HEK293 (cell line): Measurements from ENCODE around the gene OR8H3.

ENCODE experiments used
- CTCF ChIA-PET: fragments of 350-600 bp; formaldehyde crosslinking; extraction: SDS; loops from one replicate; lab custom pipeline; 2021; ENCODE audit warnings: antibody characterized with exemption; lab: Yijun Ruan, JAX
- POLR2A ChIA-PET: fragments of 300-600 bp; formaldehyde crosslinking; extraction: SDS; loops from one replicate; lab custom pipeline; 2020; ENCODE audit warnings: antibody characterized with exemption, inconsistent platforms; lab: Yijun Ruan, JAX
- H3K27ac ChIP-seq: fragments of 200-500 bp; sonication (Bioruptor generic); 2 replicates; pipeline ENCODE4 v1.5.1; 2014; ENCODE audit warnings: low read depth, low read length, control low read depth, inconsistent platforms; ENCODE audit errors: extremely low read depth
- H3K36me3 ChIP-seq, 2 experiments: fragments of 200-500 bp in 1 of 2; sonication (Bioruptor generic) in 1 of 2; 1 replicate in 1 of 2; 2 replicates in 1 of 2; pipeline ENCODE4 v1.5.1; 2014 to 2017; ENCODE audit warnings: inconsistent platforms in 2 of 2, low read length in 2 of 2; ENCODE audit not compliant: control insufficient read depth in 2 of 2, insufficient read depth in 1 of 2
- H3K4me1 ChIP-seq: fragments of 200-500 bp; sonication (Bioruptor generic); 2 replicates; pipeline ENCODE4 v1.5.1; 2014; ENCODE audit warnings: mild to moderate bottlenecking, low read length, inconsistent platforms; ENCODE audit not compliant: control insufficient read depth, insufficient read depth
- H3K4me3 ChIP-seq: 2 replicates; pipeline ENCODE4 v1.5.1; 2011; ENCODE audit warnings: low read depth, mild to moderate bottlenecking, control low read depth, low read length, moderate library complexity
- H3K9me3 ChIP-seq: fragments of 200-500 bp; sonication (Bioruptor generic); 2 replicates; pipeline ENCODE4 v1.5.1; 2014; ENCODE audit warnings: low read depth, low read length, inconsistent platforms; ENCODE audit not compliant: control insufficient read depth, insufficient read depth
- MEIS1 ChIP-seq: sonication (generic); formaldehyde crosslinking; IDR thresholded peaks from 2 replicates; pipeline ENCODE4 v1.8.1; 2022; ENCODE audit warnings: missing genetic modification reagents, mild to moderate bottlenecking, borderline replicate concordance
- MYNN ChIP-seq: fragments of 450-650 bp; formaldehyde crosslinking; IDR thresholded peaks from 2 replicates; pipeline ENCODE4 v1.5.1; 2016; ENCODE audit warnings: missing biosample characterization, missing genetic modification characterization, borderline replicate concordance
- RBAK ChIP-seq: fragments of 450-650 bp; formaldehyde crosslinking; IDR thresholded peaks from 2 replicates; pipeline ENCODE4 v1.5.1; 2016; ENCODE audit warnings: missing biosample characterization, missing genetic modification characterization
- ZBTB48 ChIP-seq: fragments of 450-650 bp; formaldehyde crosslinking; IDR thresholded peaks from 2 replicates; pipeline ENCODE4 v1.5.1; 2016; ENCODE audit warnings: missing biosample characterization, missing genetic modification characterization
- ZFP41 ChIP-seq: fragments of 450-650 bp; formaldehyde crosslinking; IDR thresholded peaks from 2 replicates; pipeline ENCODE4 v1.5.1; 2016; ENCODE audit warnings: missing biosample characterization, missing genetic modification characterization, borderline replicate concordance
- ZIC2 ChIP-seq: fragments of 450-650 bp; formaldehyde crosslinking; IDR thresholded peaks from 2 replicates; pipeline ENCODE4 v1.5.1; 2016; ENCODE audit warnings: missing biosample characterization, missing genetic modification characterization
- ZNF133 ChIP-seq: fragments of 450-650 bp; formaldehyde crosslinking; IDR thresholded peaks from 2 replicates; pipeline ENCODE4 v1.5.1; 2016; ENCODE audit warnings: missing biosample characterization, missing genetic modification characterization
- ZNF155 ChIP-seq: fragments of 450-650 bp; formaldehyde crosslinking; IDR thresholded peaks from 2 replicates; pipeline ENCODE4 v1.5.1; 2016; ENCODE audit warnings: missing biosample characterization, missing genetic modification characterization
- ZNF16 ChIP-seq: fragments of 450-650 bp; formaldehyde crosslinking; IDR thresholded peaks from 2 replicates; pipeline ENCODE4 v1.5.1; 2016; ENCODE audit warnings: low read depth, missing biosample characterization, missing genetic modification characterization
- ZNF211 ChIP-seq: fragments of 450-650 bp; formaldehyde crosslinking; IDR thresholded peaks from 2 replicates; pipeline ENCODE4 v1.5.1; 2016; ENCODE audit warnings: low read depth, missing biosample characterization, missing genetic modification characterization
- ZNF24 ChIP-seq: fragments of 450-650 bp; formaldehyde crosslinking; IDR thresholded peaks from 2 replicates; pipeline ENCODE4 v1.5.1; 2016; ENCODE audit warnings: missing biosample characterization, missing genetic modification characterization
- ZNF274 ChIP-seq, 2 experiments: fragments of 200-500 bp in 1 of 2; fragments of 450-650 bp in 1 of 2; sonication (Bioruptor generic) in 1 of 2; formaldehyde crosslinking in 1 of 2; IDR thresholded peaks; 2 replicates each; pipeline versions ENCODE4 v1.5.1 to v1.6.1; 2014 to 2016; ENCODE audit warnings: borderline replicate concordance in 1 of 2, inconsistent platforms in 1 of 2, low read length in 1 of 2, missing biosample characterization in 1 of 2, missing genetic modification characterization in 1 of 2
- ZNF391 ChIP-seq: fragments of 450-650 bp; formaldehyde crosslinking; IDR thresholded peaks from 2 replicates; pipeline ENCODE4 v1.5.1; 2016; ENCODE audit warnings: low read depth, missing biosample characterization, missing genetic modification characterization, borderline replicate concordance
- ZNF426 ChIP-seq: fragments of 450-650 bp; formaldehyde crosslinking; IDR thresholded peaks from 2 replicates; pipeline ENCODE4 v1.5.1; 2017; ENCODE audit warnings: missing biosample characterization, missing genetic modification characterization, mild to moderate bottlenecking, inconsistent platforms, moderate library complexity
- ZNF548 ChIP-seq: fragments of 450-650 bp; formaldehyde crosslinking; IDR thresholded peaks from 2 replicates; pipeline ENCODE4 v1.5.1; 2016; ENCODE audit warnings: missing biosample characterization, missing genetic modification characterization
- ZNF596 ChIP-seq: fragments of 450-650 bp; IDR thresholded peaks from 2 replicates; pipeline ENCODE4 v1.5.0; 2018; ENCODE audit warnings: missing biosample characterization, mild to moderate bottlenecking, missing genetic modification characterization, moderate library complexity
- ZNF624 ChIP-seq: fragments of 450-650 bp; formaldehyde crosslinking; IDR thresholded peaks from 2 replicates; pipeline ENCODE4 v1.5.1; 2017; ENCODE audit warnings: missing biosample characterization, missing genetic modification characterization
- ZNF654 ChIP-seq: fragments of 450-650 bp; formaldehyde crosslinking; IDR thresholded peaks from 2 replicates; pipeline ENCODE4 v1.5.1; 2016; ENCODE audit warnings: low read depth, missing biosample characterization, missing genetic modification characterization
- ZNF660 ChIP-seq: fragments of 450-650 bp; IDR thresholded peaks from 2 replicates; pipeline ENCODE4 v1.5.1; 2018; ENCODE audit warnings: missing biosample characterization, mild to moderate bottlenecking, missing genetic modification characterization
- ZNF670 ChIP-seq: fragments of 450-650 bp; formaldehyde crosslinking; IDR thresholded peaks from 2 replicates; pipeline ENCODE4 v1.5.1; 2016; ENCODE audit warnings: missing biosample characterization, missing genetic modification characterization, low read depth
- ZNF701 ChIP-seq: fragments of 450-650 bp; formaldehyde crosslinking; IDR thresholded peaks from 2 replicates; pipeline ENCODE4 v1.5.1; 2016; ENCODE audit warnings: missing biosample characterization, missing genetic modification characterization
- ZNF707 ChIP-seq: fragments of 450-650 bp; formaldehyde crosslinking; IDR thresholded peaks from 2 replicates; pipeline ENCODE4 v1.5.1; 2016; ENCODE audit warnings: missing biosample characterization, missing genetic modification characterization
- ZNF843 ChIP-seq: fragments of 450-650 bp; formaldehyde crosslinking; IDR thresholded peaks from 2 replicates; pipeline ENCODE4 v1.5.1; 2016; ENCODE audit warnings: missing biosample characterization, missing genetic modification characterization
- TF ChIP-seq, protein P1 (sequence below): fragments of 450-650 bp; formaldehyde crosslinking; IDR thresholded peaks from 2 replicates; pipeline ENCODE4 v1.5.1; 2016; ENCODE audit warnings: missing biosample characterization, missing genetic modification characterization
- TF ChIP-seq, protein P2 (sequence below): fragments of 450-650 bp; formaldehyde crosslinking; IDR thresholded peaks from 2 replicates; pipeline ENCODE4 v1.5.1; 2017; ENCODE audit warnings: missing biosample characterization, missing genetic modification characterization
- TF ChIP-seq, protein P3 (sequence below): fragments of 450-650 bp; formaldehyde crosslinking; IDR thresholded peaks from 2 replicates; pipeline ENCODE4 v1.5.1; 2017; ENCODE audit warnings: missing biosample characterization, missing genetic modification characterization
- TF ChIP-seq, protein P4 (sequence below): fragments of 450-650 bp; formaldehyde crosslinking; conservative IDR thresholded peaks from 2 replicates; pipeline ENCODE4 v1.5.1; 2016; ENCODE audit warnings: low read depth, missing biosample characterization, missing genetic modification characterization

OR8H3 gene

DNA sequence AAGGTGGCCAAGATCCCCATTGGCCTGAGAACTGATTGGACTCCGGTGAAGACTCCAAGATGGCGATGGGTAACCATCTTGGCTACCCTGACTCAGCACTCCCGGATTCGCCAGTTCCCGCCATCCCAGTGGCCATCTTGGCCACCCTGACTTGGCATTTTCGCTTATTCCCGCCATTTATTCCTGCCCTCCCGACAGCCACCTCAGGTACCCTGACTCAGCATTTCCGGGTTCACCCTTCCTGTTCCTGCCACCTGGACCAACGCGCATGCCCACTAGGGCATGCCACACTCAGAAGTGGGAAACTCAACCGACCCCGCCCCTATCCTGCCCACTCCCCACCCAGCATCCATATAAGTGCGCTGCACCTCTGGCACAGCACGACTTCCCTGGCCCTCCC lies 30.2 kb downstream of the OR8H3 start:
- no peak for TF ChIP-seq ZNF654 (tag by site-specific recombination)
- TF ChIP-seq ZNF707: no peak
- TF ChIP-seq ZNF670 (tag by site-specific recombination): no peak
- TF ChIP-seq ZNF701 (tag by site-specific recombination): no peak
- no peak for TF ChIP-seq ZNF211 (tag by site-specific recombination)
- TF ChIP-seq, protein P1, sequence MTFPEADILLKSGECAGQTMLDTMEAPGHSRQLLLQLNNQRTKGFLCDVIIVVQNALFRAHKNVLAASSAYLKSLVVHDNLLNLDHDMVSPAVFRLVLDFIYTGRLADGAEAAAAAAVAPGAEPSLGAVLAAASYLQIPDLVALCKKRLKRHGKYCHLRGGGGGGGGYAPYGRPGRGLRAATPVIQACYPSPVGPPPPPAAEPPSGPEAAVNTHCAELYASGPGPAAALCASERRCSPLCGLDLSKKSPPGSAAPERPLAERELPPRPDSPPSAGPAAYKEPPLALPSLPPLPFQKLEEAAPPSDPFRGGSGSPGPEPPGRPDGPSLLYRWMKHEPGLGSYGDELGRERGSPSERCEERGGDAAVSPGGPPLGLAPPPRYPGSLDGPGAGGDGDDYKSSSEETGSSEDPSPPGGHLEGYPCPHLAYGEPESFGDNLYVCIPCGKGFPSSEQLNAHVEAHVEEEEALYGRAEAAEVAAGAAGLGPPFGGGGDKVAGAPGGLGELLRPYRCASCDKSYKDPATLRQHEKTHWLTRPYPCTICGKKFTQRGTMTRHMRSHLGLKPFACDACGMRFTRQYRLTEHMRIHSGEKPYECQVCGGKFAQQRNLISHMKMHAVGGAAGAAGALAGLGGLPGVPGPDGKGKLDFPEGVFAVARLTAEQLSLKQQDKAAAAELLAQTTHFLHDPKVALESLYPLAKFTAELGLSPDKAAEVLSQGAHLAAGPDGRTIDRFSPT: no peak
- TF ChIP-seq ZNF660 (tag by site-specific recombination): no peak
- no peak for TF ChIP-seq ZNF274 (IDR thresholded peaks at IDR 0.05; ENCODE audit: low read length)
- no peak for TF ChIP-seq ZNF274 (tag by site-specific recombination; IDR thresholded peaks at IDR 0.05; ENCODE audit: borderline replicate concordance)
- TF ChIP-seq, all 188 proteins: peak for 0
- Histone ChIP-seq H3K27ac (no peak overlapping the region), H3K36me3 (no peaks in the 10 kb centered on the region), H3K4me3 (no peak overlapping the region), H3K4me1 (no peaks in the 10 kb centered on the region), H3K9me3 (no peaks in the 10 kb centered on the region)
- ChIA-PET POLR2A (no interaction called here), CTCF (no interaction called here)

DNA sequence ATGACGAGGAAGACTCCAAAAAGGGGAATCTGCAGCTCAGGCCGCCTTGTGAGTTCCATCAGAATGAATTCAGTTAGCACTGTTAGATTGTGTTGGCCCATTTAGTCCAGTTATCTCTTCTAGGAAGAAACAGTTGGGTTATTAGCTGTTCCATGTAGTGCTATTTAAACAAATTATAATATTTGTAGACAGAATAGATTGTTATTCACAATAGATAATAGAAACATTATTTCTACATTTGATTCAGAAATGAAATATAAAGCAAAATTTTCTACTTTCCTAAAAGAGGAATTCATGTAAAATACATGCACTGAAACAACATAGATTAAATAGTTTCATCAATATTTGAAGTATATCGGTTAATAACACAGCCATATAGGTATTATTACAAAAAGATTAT lies 38.0 kb downstream of the OR8H3 start, which contains the start of gene OR8K5:
TSS of gene OR8K5 (minus strand) at position 101 of the 400 bp plus-strand sequence. CDS start at position 101, 0 bp downstream.
- Histone ChIP-seq H3K4me3 (no peak within 1 kb of the TSS), H3K27ac (no peak within 1 kb of the TSS), H3K36me3 (no peaks in the 10 kb centered on the region), H3K9me3 (no peaks in the 10 kb centered on the region), H3K4me1 (no peaks in the 10 kb centered on the region)
- POLR2A ChIA-PET: no interaction called here
- TF ChIP-seq ZNF16 (no peak), ZNF596 (tag by site-specific recombination) (no peak), ZFP41 (tag by site-specific recombination) (no peak), ZBTB48 (tag by site-specific recombination) (no peak), ZNF426 (tag by site-specific recombination) (no peak), ZIC2 (tag by site-specific recombination) (no peak), ZNF548 (tag by site-specific recombination) (no peak), ZNF391 (tag by site-specific recombination) (no peak), RBAK (no peak), ZNF843 (tag by site-specific recombination) (no peak), MEIS1 (no peak), ZNF624 (tag by site-specific recombination) (no peak), MYNN (no peak), ZNF155 (tag by site-specific recombination) (no peak), ZNF24 (no peak), ZNF133 (tag by site-specific recombination) (no peak)
- TF ChIP-seq, protein P2, sequence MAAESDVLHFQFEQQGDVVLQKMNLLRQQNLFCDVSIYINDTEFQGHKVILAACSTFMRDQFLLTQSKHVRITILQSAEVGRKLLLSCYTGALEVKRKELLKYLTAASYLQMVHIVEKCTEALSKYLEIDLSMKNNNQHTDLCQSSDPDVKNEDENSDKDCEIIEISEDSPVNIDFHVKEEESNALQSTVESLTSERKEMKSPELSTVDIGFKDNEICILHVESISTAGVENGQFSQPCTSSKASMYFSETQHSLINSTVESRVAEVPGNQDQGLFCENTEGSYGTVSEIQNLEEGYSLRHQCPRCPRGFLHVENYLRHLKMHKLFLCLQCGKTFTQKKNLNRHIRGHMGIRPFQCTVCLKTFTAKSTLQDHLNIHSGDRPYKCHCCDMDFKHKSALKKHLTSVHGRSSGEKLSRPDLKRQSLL: no peak
- TF ChIP-seq, protein P3, sequence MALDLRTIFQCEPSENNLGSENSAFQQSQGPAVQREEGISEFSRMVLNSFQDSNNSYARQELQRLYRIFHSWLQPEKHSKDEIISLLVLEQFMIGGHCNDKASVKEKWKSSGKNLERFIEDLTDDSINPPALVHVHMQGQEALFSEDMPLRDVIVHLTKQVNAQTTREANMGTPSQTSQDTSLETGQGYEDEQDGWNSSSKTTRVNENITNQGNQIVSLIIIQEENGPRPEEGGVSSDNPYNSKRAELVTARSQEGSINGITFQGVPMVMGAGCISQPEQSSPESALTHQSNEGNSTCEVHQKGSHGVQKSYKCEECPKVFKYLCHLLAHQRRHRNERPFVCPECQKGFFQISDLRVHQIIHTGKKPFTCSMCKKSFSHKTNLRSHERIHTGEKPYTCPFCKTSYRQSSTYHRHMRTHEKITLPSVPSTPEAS (tag by site-specific recombination): no peak
- TF ChIP-seq, protein P4, sequence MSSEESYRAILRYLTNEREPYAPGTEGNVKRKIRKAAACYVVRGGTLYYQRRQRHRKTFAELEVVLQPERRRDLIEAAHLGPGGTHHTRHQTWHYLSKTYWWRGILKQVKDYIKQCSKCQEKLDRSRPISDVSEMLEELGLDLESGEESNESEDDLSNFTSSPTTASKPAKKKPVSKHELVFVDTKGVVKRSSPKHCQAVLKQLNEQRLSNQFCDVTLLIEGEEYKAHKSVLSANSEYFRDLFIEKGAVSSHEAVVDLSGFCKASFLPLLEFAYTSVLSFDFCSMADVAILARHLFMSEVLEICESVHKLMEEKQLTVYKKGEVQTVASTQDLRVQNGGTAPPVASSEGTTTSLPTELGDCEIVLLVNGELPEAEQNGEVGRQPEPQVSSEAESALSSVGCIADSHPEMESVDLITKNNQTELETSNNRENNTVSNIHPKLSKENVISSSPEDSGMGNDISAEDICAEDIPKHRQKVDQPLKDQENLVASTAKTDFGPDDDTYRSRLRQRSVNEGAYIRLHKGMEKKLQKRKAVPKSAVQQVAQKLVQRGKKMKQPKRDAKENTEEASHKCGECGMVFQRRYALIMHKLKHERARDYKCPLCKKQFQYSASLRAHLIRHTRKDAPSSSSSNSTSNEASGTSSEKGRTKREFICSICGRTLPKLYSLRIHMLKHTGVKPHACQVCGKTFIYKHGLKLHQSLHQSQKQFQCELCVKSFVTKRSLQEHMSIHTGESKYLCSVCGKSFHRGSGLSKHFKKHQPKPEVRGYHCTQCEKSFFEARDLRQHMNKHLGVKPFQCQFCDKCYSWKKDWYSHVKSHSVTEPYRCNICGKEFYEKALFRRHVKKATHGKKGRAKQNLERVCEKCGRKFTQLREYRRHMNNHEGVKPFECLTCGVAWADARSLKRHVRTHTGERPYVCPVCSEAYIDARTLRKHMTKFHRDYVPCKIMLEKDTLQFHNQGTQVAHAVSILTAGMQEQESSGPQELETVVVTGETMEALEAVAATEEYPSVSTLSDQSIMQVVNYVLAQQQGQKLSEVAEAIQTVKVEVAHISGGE (tag by site-specific recombination): no peak
- CTCF ChIA-PET: no interaction called here
